IPS DF 6.9 (cell line): Measurements from ENCODE around the gene ITGA1.
A peak's percentile ranks its signal among the peaks of the same experiment; 100 is the strongest.

Source experiments
- DNase-seq: peaks from one replicate; pipeline ENCODE4 v3.0.0-alpha.2; 2013; ENCODE audit warnings: low read depth, low spot score
- H3K27ac ChIP-seq: one replicate; pipeline ENCODE4 v1.5.1; 2013; ENCODE audit warnings: low read length, control low read depth
- H3K27me3 ChIP-seq: 2 replicates; pipeline ENCODE4 v1.6.1; 2013; ENCODE audit warnings: mild to moderate bottlenecking, low read length; ENCODE audit not compliant: control insufficient read depth, insufficient read depth
- H3K36me3 ChIP-seq: 2 replicates; pipeline ENCODE4 v1.6.1; 2013; ENCODE audit warnings: low read length; ENCODE audit not compliant: control insufficient read depth, insufficient read depth
- H3K4me1 ChIP-seq: 2 replicates; pipeline ENCODE4 v1.6.1; 2013; ENCODE audit warnings: low read length; ENCODE audit not compliant: control insufficient read depth, insufficient read depth
- H3K4me3 ChIP-seq: 2 replicates; pipeline ENCODE4 v1.5.1; 2013; ENCODE audit warnings: mild to moderate bottlenecking, low read length
- H3K9me3 ChIP-seq: 2 replicates; pipeline ENCODE4 v1.6.1; 2013; ENCODE audit warnings: low read length, inconsistent platforms; ENCODE audit not compliant: control insufficient read depth, insufficient read depth
- WGBS: extraction: QIAGEN DNeasy Blood & Tissue Kit; methylation state at CpG from one replicate; pipeline ENCODE4 v1.1.7; 2013; ENCODE audit warnings: mixed read lengths, missing lambda C conversion rate; ENCODE audit not compliant: insufficient read length, insufficient coverage; 5-methylcytosine and 5-hydroxymethylcytosine counted together

Gene ITGA1

GRCh38 chr5:52799983-52800393 is 12.3 kb downstream of the ITGA1 start:
- H3K36me3 ChIP-seq, result no peaks in the 10 kb centered on the region
- H3K4me3 ChIP-seq, result peak overlapping the region; percentile 49; the same call in 1 of the 2 replicates
- no CpG with 5 or more reads among the region's 34 CpGs for WGBS
- H3K9me3 ChIP-seq, result no peaks in the 10 kb centered on the region
- H3K27ac ChIP-seq, result no peak overlapping the region
- no peaks in the 10 kb centered on the region for H3K4me1 ChIP-seq
- peak; percentile 76 for DNase-seq
- H3K27me3 ChIP-seq, result no peaks in the 10 kb centered on the region

- DNase-seq, result no peak
- WGBS, result no CpG with 5 or more reads among the region's 31 CpGs
- Histone ChIP-seq H3K36me3 (no peaks in the 10 kb centered on the region), H3K4me1 (no peaks in the 10 kb centered on the region), H3K9me3 (no peaks in the 10 kb centered on the region), H3K4me3 (peak overlapping the region; percentile 49; the same call in 1 of the 2 replicates), H3K27ac (no peak overlapping the region), H3K27me3 (no peaks in the 10 kb centered on the region)
These were observed 12.9 kb downstream of the ITGA1 start for GRCh38 chr5:52800394-52801213.

- Histone ChIP-seq H3K27ac (no peak overlapping the region), H3K27me3 (no peaks in the 10 kb centered on the region), H3K36me3 (no peaks in the 10 kb centered on the region), H3K9me3 (no peaks in the 10 kb centered on the region), H3K4me1 (no peaks in the 10 kb centered on the region), H3K4me3 (peak overlapping the region; percentile 38; the same call in 1 of the 2 replicates)
- no CpG with 5 or more reads among the region's 8 CpGs for WGBS
- no peak for DNase-seq
These were observed 13.6 kb downstream of the ITGA1 start for GRCh38 chr5:52801329-52801728.

- no peak for DNase-seq
- Histone ChIP-seq H3K4me3 (no peak overlapping the region), H3K27ac (no peak overlapping the region), H3K4me1 (no peaks in the 10 kb centered on the region), H3K27me3 (no peaks in the 10 kb centered on the region), H3K36me3 (no peaks in the 10 kb centered on the region), H3K9me3 (no peaks in the 10 kb centered on the region)
- WGBS, result no CpG with 5 or more reads among the region's 2 CpGs
These were observed 14.7 kb downstream of the ITGA1 start for GRCh38 chr5:52802272-52802973.

DNA sequence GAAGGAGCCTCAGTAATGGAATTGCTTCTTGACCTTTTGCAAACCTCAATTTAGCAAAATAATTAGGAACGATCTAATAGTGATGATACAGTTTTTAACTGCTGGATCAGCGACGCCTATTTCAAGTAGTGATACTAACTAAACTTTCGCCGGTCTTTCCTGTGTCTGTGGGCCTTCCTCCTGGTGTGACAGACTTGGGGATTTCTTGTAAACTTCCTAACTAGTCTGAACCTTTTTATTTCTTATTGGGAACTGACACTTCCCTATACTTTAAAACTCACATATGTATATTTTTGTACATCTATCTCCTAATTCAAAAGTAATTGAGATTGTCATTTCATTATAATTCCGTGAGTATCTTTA is 15.2 kb downstream of the ITGA1 start:
- Histone ChIP-seq H3K36me3 (no peaks in the 10 kb centered on the region), H3K9me3 (no peaks in the 10 kb centered on the region), H3K4me3 (no peak overlapping the region), H3K4me1 (no peaks in the 10 kb centered on the region), H3K27me3 (no peaks in the 10 kb centered on the region), H3K27ac (no peak overlapping the region)
- WGBS, result no CpG with 5 or more reads among the region's 6 CpGs
- no peak for DNase-seq

- Histone ChIP-seq H3K36me3 (no peaks in the 10 kb centered on the region), H3K27ac (no peak overlapping the region), H3K4me3 (no peak overlapping the region), H3K9me3 (no peaks in the 10 kb centered on the region), H3K4me1 (no peaks in the 10 kb centered on the region), H3K27me3 (no peaks in the 10 kb centered on the region)
- no CpG with 5 or more reads among the region's 2 CpGs for WGBS
- DNase-seq, result no peak
These were observed 16.7 kb downstream of the ITGA1 start for GRCh38 chr5:52804387-52804791.

- WGBS, result no CpG with 5 or more reads among the region's 2 CpGs
- Histone ChIP-seq H3K36me3 (no peaks in the 10 kb centered on the region), H3K4me3 (no peak overlapping the region), H3K27me3 (no peaks in the 10 kb centered on the region), H3K27ac (no peak overlapping the region), H3K9me3 (no peaks in the 10 kb centered on the region), H3K4me1 (no peaks in the 10 kb centered on the region)
- no peak for DNase-seq
These were observed 17.3 kb downstream of the ITGA1 start for GRCh38 chr5:52804981-52805380.

GRCh38 chr5:52805615-52806014 is 17.9 kb downstream of the ITGA1 start:
- WGBS, result no CpG with 5 or more reads among the region's 2 CpGs
- Histone ChIP-seq H3K9me3 (no peaks in the 10 kb centered on the region), H3K4me1 (no peaks in the 10 kb centered on the region), H3K27me3 (no peaks in the 10 kb centered on the region), H3K27ac (no peak overlapping the region), H3K36me3 (no peaks in the 10 kb centered on the region), H3K4me3 (no peak overlapping the region)
- DNase-seq, result no peak

DNA sequence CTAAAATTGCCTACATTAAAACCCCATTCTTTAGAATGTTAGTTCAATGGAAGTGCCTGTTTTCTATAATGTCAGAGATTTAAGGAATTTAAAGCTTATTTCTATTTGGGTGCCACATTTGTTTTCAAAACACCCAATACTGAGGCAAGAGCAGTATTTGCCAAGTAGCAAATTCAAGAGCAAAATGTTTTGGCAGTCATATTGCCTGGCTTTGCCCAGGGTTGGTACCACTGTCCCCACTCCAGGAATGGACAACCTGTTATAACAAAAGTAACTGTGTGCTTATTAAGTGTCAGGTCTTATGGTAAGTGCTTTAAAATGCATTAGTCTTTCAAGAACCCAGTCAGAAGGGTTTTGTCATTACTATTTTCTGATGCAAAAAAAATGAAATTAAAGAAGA is 19.3 kb downstream of the ITGA1 start:
- Histone ChIP-seq H3K4me3 (no peak overlapping the region), H3K27ac (no peak overlapping the region), H3K9me3 (no peaks in the 10 kb centered on the region), H3K27me3 (no peaks in the 10 kb centered on the region), H3K4me1 (no peaks in the 10 kb centered on the region), H3K36me3 (no peaks in the 10 kb centered on the region)
- DNase-seq, result no peak

DNA sequence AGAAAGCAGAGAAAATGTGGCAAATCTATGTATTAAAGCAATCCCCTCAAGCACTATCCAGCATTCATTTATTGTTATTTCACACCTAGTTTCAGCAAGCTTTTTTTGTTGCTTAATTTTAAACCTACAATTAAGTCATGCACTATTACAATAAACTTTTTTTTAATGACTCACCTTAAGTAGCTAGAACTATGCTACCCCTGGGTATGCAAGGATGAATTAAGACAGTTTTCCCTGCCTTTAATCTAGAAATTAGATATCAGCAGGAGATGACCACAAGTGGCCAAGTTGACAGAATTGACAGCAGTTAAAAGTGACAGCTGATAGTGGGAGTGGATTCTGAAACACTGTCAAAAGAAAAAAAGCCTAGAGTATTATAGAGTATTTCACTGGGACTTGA is 20.0 kb downstream of the ITGA1 start:
- Histone ChIP-seq H3K27ac (no peak overlapping the region), H3K27me3 (no peaks in the 10 kb centered on the region), H3K9me3 (no peaks in the 10 kb centered on the region), H3K4me3 (no peak overlapping the region), H3K4me1 (no peaks in the 10 kb centered on the region), H3K36me3 (no peaks in the 10 kb centered on the region)
- no peak for DNase-seq
